Measurements from ENCODE around the gene STN1. TPM values are rescaled to one million over a fixed set of nuclear protein-coding genes. Genes with fewer than 3 reads are reported as not detected.
A peak's percentile ranks its signal among the peaks of the same experiment; 100 is the strongest.

Gene STN1
- total RNA-seq, 1 donor from 2014 or later, result 30.1 TPM

DNA sequence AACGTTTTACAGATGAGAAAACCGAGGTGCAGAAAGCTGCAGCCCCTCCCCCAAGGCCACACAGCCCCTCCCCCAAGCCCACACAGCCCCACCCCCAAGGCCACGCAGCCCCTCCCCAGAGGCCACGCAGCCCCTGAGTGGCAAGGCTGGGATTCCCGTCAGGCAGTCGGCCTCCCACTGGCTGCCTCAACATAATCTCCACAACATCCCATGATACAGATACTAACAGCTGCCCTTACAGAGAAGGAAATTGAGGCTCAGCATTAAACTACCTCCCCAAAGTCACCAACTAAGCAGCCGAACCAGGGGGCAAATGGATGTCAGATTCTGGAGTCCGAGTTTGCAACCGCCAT, 78.5 kb downstream of the STN1 start:
- DNase-seq (ENCODE audit: missing footprints), result no peak
- intact Hi-C loops (cut with DNase I), result loop anchor here (5.0 kb wide), 2 partner anchors 62 to 82 kb away; no protein-coding TSS in a partner anchor
- ATAC-seq, result no peak

DNA sequence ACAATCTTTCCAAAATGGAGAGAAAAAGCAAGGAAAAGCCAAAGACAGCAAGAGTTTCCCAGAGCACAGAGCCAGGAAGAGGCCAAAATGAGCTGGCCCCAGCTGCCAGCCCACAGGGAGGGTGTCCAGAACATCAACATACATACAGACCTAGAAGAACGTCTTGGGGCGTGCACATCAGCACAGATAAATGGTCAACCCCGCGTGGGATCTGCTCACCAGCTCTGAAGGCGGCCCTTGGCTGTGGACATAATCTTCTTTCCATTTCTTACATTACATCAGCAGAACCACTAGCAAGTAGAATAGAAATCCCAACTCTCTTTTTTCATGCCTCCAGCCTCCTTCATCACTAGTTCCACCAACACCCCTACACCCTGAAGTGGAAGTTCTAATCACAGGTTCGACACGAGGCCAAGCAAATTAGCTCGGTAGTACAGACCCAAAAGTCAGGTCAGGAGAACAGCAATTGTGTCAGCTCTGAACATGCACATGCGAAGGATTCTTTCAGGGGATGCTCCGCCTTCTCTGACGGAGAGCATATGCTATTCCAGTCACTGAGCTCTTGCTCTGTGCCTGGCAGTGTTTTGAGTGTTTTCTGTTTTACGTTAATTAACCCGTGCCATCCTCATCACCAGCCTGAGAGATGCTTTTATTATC, 79.0 kb downstream of the STN1 start:
- ATAC-seq (no peak), DNase-seq (ENCODE audit: missing footprints) (no peak)
- intact Hi-C loops (cut with DNase I), result loop anchor here (5.0 kb wide), 2 partner anchors 62 to 82 kb away; no protein-coding TSS in a partner anchor

DNA sequence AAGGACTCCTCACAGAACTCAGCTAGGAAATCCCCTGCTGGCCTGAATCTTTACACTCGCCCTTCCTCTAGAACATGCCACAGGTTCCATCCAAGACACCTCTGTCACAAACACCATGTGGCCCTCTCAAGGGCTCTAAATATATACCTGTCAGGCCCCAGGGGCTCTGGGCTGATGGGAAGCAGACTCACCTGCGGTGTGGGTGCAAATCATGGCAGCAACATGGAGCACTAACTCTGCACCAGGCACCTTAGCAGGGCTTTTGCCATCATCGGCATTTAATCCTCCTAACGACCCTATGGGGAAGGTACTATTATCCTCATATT, 80.0 kb downstream of the STN1 start:
- intact Hi-C loops (cut with DNase I), result loop anchor here (5.0 kb wide), 2 partner anchors 61 to 81 kb away; no protein-coding TSS in a partner anchor
- no peak for DNase-seq (ENCODE audit: missing footprints)
- peak; percentile 20 for ATAC-seq

DNA sequence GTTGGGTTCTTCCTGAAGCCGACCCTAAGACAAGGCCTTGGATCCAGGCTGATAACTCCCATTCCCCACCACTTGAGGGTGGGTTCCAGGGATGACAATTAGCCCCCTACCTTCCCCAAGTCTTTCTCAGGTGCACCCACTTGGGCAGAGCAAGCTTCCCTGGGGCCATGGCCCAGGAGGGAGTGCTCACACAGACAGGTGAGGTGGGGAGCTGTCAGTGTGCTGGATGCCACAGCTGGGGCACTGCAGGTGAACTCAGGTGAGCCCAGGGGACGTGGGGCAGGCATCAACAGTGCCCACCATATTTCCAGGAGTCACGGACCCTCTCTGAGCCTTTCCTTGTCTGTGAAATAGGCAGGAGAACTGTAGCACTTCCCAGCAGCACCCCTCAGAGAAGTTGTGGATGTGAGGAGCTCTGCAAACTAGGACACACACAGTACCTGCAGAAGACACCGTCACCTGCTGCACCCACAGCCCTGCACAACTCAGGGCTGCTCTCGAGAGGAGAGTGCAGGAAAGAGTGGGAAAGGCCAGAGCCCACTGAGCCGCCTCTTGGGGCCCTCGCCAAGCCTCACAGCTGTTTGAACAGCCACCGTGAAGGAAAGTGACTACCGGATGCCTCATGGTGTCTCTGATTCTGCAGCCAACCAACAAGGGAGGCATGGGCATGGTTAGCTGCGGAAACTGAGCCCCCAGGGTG, 80.5 kb downstream of the STN1 start:
- no peak for ATAC-seq
- intact Hi-C loops (cut with DNase I), result loop anchor here (5.0 kb wide), 2 partner anchors 60 to 80 kb away; no protein-coding TSS in a partner anchor
- DNase-seq (ENCODE audit: missing footprints), result no peak

- DNase-seq (ENCODE audit: missing footprints) (no peak), ATAC-seq (no peak)
- intact Hi-C loops (cut with DNase I), result loop anchor here (5.0 kb wide), 2 partner anchors 60 to 80 kb away; no protein-coding TSS in a partner anchor
Observed at GRCh38 chr10:103836861-103837260, 81.1 kb downstream of the STN1 start.

- no peak for DNase-seq (ENCODE audit: missing footprints)
- ATAC-seq, result no peak
- intact Hi-C loops (cut with DNase I), result loop anchor here (5.0 kb wide), 2 partner anchors 59 to 79 kb away; no protein-coding TSS in a partner anchor
Observed at GRCh38 chr10:103836273-103836672, 81.7 kb downstream of the STN1 start.

- intact Hi-C loops (cut with DNase I), result loop anchor here (5.0 kb wide), 2 partner anchors 58 to 78 kb away; no protein-coding TSS in a partner anchor
- ATAC-seq, result peak; percentile 73
- DNase-seq (ENCODE audit: missing footprints), result peak; percentile 86
Observed at GRCh38 chr10:103835096-103836050, 82.6 kb downstream of the STN1 start.

DNA sequence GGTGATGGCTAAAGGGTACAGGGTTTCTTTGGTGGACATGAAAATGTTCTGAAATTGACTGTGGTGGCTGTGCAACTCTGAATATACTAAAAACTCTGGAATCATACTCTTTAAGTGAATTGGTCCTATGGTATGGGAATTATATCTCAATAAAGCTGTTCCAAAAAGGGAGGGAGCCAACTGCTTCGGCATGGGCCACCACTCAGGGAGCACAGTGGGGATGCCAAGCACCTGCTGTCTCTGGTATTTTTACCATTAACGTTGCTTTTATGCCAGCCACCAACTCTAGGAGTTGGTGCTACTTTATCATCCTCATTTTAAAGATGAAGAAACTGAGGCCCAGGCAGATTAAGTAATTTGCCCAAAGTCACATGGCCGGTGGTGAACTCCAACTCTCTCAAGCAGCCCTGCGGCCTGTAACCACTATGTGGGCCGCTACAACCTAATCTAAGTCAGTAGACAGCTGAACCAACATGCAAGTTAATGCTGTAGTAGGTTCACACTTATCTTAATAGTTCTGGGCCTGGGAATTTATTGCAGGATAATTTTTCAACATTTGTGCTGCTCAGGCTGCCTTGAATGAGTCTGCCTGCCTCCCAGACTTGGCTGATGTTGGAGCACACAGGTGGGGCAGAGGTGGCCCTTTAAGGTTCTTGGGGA, 83.4 kb downstream of the STN1 start:
- ATAC-seq, result peak; percentile 14
- intact Hi-C loops (cut with DNase I), result loop anchor here (5.0 kb wide), 2 partner anchors 57 to 77 kb away; no protein-coding TSS in a partner anchor
- no peak for DNase-seq (ENCODE audit: missing footprints)

DNA sequence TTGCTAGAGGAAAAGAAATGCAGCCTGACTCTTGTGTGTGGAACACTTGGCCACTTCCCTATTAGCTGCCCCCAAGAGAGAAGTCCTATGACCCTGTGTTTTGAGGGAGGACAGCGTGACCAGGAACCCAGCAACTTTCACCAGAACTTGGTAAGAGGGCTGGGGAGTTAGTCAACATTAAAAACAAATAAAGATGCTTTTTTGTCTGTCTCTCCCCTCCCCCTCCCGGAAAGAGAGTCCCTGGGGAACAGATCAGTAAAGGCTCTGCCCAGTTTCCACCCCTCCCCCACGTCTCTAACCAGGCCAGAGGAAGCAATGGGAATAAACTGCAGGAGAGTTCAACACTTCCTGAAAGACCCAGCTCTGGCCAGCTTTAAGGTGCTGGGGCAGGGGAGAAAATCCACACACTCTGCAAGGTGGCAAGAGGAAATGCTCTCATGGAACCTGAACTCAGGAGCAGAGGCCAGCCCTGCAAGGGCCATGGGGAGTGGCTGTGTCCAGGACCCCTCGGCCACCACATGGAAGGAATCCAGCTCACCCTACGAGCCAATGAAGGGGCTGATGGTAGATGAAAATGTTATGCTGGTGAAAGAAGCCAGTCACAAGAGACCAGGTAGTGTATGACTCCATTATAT, 84.1 kb downstream of the STN1 start:
- intact Hi-C loops (cut with DNase I), result no loop called here
- ATAC-seq (peak; percentile 72), DNase-seq (ENCODE audit: missing footprints) (peak; percentile 74)

DNA sequence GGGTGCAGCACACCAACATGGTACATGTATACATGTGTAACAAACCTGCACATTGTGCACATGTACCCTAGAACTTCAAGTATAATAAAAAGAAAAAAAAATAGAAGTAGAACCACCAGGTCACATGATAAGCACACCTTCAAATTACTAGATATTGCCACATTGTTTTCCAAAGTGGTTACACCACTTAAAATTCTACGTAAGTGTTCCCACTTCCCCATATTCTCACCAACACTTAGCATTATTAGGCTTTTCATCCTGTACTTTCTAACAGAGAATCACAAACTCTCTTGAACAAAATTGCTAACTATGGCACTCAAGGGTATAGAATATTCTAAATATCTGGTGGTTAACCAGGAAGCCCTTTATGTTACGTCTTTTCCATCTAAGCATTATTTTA, 85.2 kb downstream of the STN1 start:
- no peak for ATAC-seq
- intact Hi-C loops (cut with DNase I), result no loop called here
- no peak for DNase-seq (ENCODE audit: missing footprints)

Other genes with a start within 250 kb of the STN1 start
- 28.7 TPM for gene SH3PXD2A, start 62.6 kb downstream of the STN1 start, total RNA-seq
- 28.9 TPM for gene SLK, start 49.0 kb upstream of the STN1 start, total RNA-seq
- gene COL17A1, start 167.7 kb upstream of the STN1 start, total RNA-seq, result 0.43 TPM
- gene SFR1, start 204.0 kb upstream of the STN1 start, total RNA-seq, result 5.7 TPM

Measured in Right ventricle myocardium inferior (tissue), 1 donor.